Coronary artery (tissue), 2 donors: ENCODE results near the gene CLPSL2.

ENCODE experiments used
- DNase-seq: peaks from one replicate; pipeline ENCODE4 v3.0.0-alpha.2; 2017; ENCODE audit warnings: low spot score
- H3K27ac ChIP-seq, 2 donors: fragments of 200-600 bp; sonication (generic); one replicate each; pipeline ENCODE4 v1.5.1; 2016 to 2019
- H3K4me3 ChIP-seq: fragments of 200-600 bp; sonication (generic); 2 replicates; pipeline ENCODE4 v1.5.1; 2016; ENCODE audit warnings: mild to moderate bottlenecking, moderate library complexity
- TF ChIP-seq, protein P1 (sequence below): fragments of 200-600 bp; sonication (generic); IDR thresholded peaks from one replicate; pipeline ENCODE4 v1.5.1; 2019; ENCODE audit warnings: antibody characterized with exemption

Gene CLPSL2

DNA sequence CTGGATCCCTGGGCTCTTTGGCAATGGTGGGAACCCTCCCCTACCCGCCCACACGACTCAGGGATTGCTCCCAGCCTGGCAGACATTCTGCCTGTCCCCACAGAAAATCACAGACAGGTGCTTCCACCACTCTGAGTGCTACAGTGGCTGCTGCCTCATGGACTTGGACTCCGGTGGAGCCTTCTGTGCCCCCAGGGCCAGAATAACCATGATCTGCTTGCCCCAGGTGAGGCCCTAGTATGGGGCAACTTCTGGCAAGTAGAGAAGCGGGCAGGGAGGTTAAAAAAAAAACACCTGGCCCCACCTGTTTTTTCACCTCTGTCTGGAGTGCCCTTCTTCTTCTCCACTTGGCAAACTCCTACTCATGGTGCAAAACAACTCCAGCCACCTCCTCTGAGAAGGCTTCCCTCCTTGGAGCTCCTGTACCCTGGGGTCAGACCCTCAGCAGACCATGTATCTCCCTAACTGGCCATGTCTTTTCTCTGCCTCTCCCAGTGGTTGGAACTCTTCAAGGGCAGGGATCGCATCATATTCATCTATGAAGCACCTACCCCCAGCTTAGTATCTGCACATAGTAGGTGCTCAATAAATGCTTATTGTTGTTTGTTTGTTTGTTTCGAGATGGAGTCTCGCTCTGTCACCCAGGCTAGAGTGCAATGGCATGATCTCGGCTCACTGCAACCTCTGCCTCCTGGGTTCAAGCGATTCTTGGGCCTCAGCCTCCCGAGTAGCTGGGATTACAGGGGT lies 1.1 kb downstream of the CLPSL2 start:
- Histone ChIP-seq H3K4me3 (no peak overlapping the region), H3K27ac (no peak overlapping the region)
- no peak for DNase-seq
- TF ChIP-seq, protein P1, sequence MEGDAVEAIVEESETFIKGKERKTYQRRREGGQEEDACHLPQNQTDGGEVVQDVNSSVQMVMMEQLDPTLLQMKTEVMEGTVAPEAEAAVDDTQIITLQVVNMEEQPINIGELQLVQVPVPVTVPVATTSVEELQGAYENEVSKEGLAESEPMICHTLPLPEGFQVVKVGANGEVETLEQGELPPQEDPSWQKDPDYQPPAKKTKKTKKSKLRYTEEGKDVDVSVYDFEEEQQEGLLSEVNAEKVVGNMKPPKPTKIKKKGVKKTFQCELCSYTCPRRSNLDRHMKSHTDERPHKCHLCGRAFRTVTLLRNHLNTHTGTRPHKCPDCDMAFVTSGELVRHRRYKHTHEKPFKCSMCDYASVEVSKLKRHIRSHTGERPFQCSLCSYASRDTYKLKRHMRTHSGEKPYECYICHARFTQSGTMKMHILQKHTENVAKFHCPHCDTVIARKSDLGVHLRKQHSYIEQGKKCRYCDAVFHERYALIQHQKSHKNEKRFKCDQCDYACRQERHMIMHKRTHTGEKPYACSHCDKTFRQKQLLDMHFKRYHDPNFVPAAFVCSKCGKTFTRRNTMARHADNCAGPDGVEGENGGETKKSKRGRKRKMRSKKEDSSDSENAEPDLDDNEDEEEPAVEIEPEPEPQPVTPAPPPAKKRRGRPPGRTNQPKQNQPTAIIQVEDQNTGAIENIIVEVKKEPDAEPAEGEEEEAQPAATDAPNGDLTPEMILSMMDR, result no peak

DNA sequence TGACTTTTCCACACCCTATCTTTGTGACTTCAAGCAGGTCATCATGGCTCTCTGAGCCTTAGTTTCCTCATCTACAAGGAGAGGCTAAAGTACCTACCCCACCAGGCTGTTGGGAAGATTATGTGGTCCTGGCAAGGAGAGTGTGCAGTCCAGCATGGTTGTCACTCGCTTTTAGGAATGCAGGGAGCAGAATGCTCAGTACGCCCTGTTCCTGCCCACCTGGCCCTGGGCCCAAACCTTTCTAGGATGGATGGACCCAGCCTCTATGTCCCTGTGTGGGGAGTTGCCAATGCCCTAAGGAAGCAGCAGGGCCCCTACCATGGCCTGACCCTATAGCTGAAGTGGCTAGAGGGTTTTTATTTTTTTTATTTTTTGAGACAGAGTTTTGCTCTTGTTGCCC lies 2.0 kb downstream of the CLPSL2 start:
- Histone ChIP-seq H3K27ac (no peak overlapping the region), H3K4me3 (no peak overlapping the region)
- TF ChIP-seq, protein P1, result no peak
- DNase-seq, result no peak

GRCh38 chr6:35780719-35781118 lies 4.3 kb downstream of the CLPSL2 start, which contains the start of gene CLPSL1:
Gene CLPSL1 (plus strand): TSS chr6:35781019. CDS start chr6:35781111, 92 bp downstream.
- Histone ChIP-seq H3K4me3 (no peak within 1 kb of the TSS), H3K27ac (no peak within 1 kb of the TSS)
- DNase-seq, result no peak
- TF ChIP-seq, protein P1, result no peak

GRCh38 chr6:35781290-35781689 lies 4.9 kb downstream of the CLPSL2 start:
- TF ChIP-seq, protein P1, result no peak
- H3K27ac ChIP-seq, result no peak overlapping the region
- H3K4me3 ChIP-seq, result no peak overlapping the region
- DNase-seq, result no peak

DNA sequence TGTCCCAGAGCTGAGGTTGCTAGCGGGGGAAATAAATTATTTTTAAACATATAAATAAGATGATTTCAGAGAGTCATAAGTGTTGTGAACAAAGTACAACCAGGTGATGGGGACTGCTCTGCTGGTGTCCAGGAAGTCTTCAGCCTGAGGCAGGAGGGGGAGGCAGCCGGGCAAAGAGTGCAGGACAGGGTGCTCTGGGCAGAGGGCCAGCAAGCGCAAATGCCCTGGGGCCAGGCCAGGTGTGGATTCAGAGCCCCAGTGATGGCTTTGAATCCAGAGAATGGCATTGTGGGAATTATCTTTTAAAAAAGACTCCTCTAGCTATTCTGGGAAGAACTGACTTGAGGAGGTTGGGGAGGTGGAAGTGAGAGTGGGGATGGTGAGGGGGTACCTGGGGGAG lies 6.0 kb downstream of the CLPSL2 start:
- no peak for DNase-seq
- no peak overlapping the region for H3K4me3 ChIP-seq
- TF ChIP-seq, protein P1, result no peak
- H3K27ac ChIP-seq, result no peak overlapping the region

DNA sequence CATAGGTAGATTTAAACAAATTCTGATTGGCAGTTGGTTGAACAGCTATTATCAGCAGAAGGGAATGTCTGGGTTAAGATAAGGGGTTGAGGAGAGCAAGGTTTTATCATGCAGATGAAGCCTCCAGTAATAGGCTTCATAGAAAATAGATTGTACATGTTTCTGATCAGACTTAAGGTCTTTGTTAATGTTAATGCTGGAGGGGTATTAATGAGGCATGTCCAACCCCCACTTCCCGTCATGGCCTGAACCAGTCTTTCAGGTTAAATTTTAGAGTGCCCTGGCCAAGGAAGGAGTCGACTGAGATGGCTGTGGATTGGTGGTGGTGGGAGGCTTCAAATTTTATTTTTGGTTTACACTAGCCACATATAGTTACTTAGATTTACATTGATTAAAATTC lies 7.8 kb downstream of the CLPSL2 start:
- DNase-seq, result no peak
- TF ChIP-seq, protein P1, result no peak

GRCh38 chr6:35786272-35786671 lies 9.9 kb downstream of the CLPSL2 start:
- no peak overlapping the region for H3K27ac ChIP-seq
- no peak for DNase-seq
- no peak overlapping the region for H3K4me3 ChIP-seq
- TF ChIP-seq, protein P1, result no peak

More for the DNA sequence above, 7.8 kb downstream of the CLPSL2 start:
- no peak overlapping the region for H3K4me3 ChIP-seq
- no peak overlapping the region for H3K27ac ChIP-seq
